K562 (cell line): ENCODE data around the gene TMEM132C. TPM values are rescaled to one million over a fixed set of nuclear protein-coding genes. Genes with fewer than 3 reads are reported as not detected.

ENCODE experiments used
- ATAC-seq: fragments of 200-7000 bp; cut with Tn5 transposase; 3 replicates; pipeline ENCODE4 v1.9.1; 2020; ENCODE audit warnings: moderate library complexity
- BruUV-seq: library from RNA; stranded (reverse); fragments of 400-500 nt; replicated peaks from 2 replicates; lab custom pipeline; 2021; lab: Mats Ljungman, UMichigan
- CTCF ChIA-PET: fragments of 300-600 bp; formaldehyde crosslinking; extraction: SDS; loops from one replicate; lab custom pipeline; 2021; ENCODE audit warnings: low intra/inter-chr PET ratio; lab: Yijun Ruan, JAX
- POLR2A ChIA-PET: fragments of 300-600, 350-650 bp; sonication (Branson Sonifier 250); formaldehyde crosslinking; extraction: SDS; loops from one replicate; lab custom pipeline; 2021; ENCODE audit warnings: antibody characterized with exemption, inconsistent platforms; lab: Yijun Ruan, JAX
- DNase-seq, 4 experiments: peaks; one replicate each; pipeline versions ENCODE4 v3.0.0 to v3.0.0-alpha.2; 2011 to 2018; ENCODE audit warnings: low spot score in 3 of 4, mixed read lengths in 3 of 4; ENCODE audit errors: extremely low read depth in 1 of 4
- FAIRE-seq: peaks from 2 replicates; lab custom pipeline; 2011; peaks lifted over from hg19 to GRCh38; lab: Jason Lieb, UNC
- H2AFZ ChIP-seq: 2 replicates; pipeline ENCODE4 v1.6.0; 2011; ENCODE audit warnings: low read depth, low read length, control low read depth, inconsistent platforms
- H3K27ac ChIP-seq: fragments of 200-600 bp; 3 replicates; pipeline ENCODE4 v1.8.0; 2011; ENCODE audit warnings: low read depth, mild to moderate bottlenecking, control low read depth, inconsistent platforms, low read length, moderate library complexity, mixed read lengths; ENCODE audit errors: extremely low read depth
- H3K27me3 ChIP-seq, 2 experiments: fragments of 300-600 bp in 1 of 2; 2 replicates in 1 of 2; 3 replicates in 1 of 2; pipeline versions ENCODE4 v1.6.0 to v1.8.0; 2011; ENCODE audit warnings: inconsistent platforms in 2 of 2, low read length in 2 of 2, mild to moderate bottlenecking in 1 of 2, mixed read lengths in 1 of 2, moderate library complexity in 1 of 2; ENCODE audit not compliant: control insufficient read depth in 2 of 2, insufficient read depth in 2 of 2
- H3K36me3 ChIP-seq: fragments of 300-600 bp; 3 replicates; pipeline ENCODE4 v1.8.0; 2011; ENCODE audit warnings: mild to moderate bottlenecking, low read length, inconsistent platforms; ENCODE audit not compliant: control insufficient read depth, insufficient read depth
- H3K4me1 ChIP-seq, 2 experiments: fragments of 200-600 bp in 1 of 2; replicated peaks in 1 of 2; 2 replicates in 1 of 2; 3 replicates in 1 of 2; pipeline versions ENCODE4 v1.5.1 to v1.8.0; 2011; ENCODE audit warnings: inconsistent platforms in 2 of 2, low read length in 2 of 2, mild to moderate bottlenecking in 1 of 2, mixed read lengths in 1 of 2, moderate library complexity in 1 of 2; ENCODE audit not compliant: control insufficient read depth in 2 of 2, insufficient read depth in 2 of 2
- H3K4me2 ChIP-seq: 2 replicates; pipeline ENCODE4 v1.6.1; 2011; ENCODE audit warnings: low read length, control low read depth, inconsistent platforms, mixed read lengths; ENCODE audit not compliant: insufficient read depth
- H3K4me3 ChIP-seq: fragments of 200-600 bp; sonication (generic), shearing (Covaris generic); 2 replicates; pipeline ENCODE4 v1.5.1; 2016; ENCODE audit warnings: control low read depth, inconsistent platforms
- H3K79me2 ChIP-seq: fragments of 200-600 bp; 3 replicates; pipeline ENCODE4 v1.8.0; 2011; ENCODE audit warnings: low read length, inconsistent platforms; ENCODE audit not compliant: control insufficient read depth, insufficient read depth
- H3K9ac ChIP-seq, 2 experiments: 2 replicates each; pipeline versions ENCODE4 v1.6.0 to v1.6.1; 2011; ENCODE audit warnings: low read depth in 2 of 2, low read length in 2 of 2, control low read depth in 1 of 2, inconsistent platforms in 1 of 2, mild to moderate bottlenecking in 1 of 2, mixed read lengths in 1 of 2; ENCODE audit not compliant: insufficient read depth in 1 of 2
- H3K9me1 ChIP-seq: one replicate; pipeline ENCODE4 v1.6.0; 2011; ENCODE audit warnings: inconsistent platforms, mild to moderate bottlenecking, low read length, moderate library complexity; ENCODE audit not compliant: control insufficient read depth, insufficient read depth
- H3K9me3 ChIP-seq: replicated peaks from 2 replicates; pipeline ENCODE4 v1.5.1; 2011; ENCODE audit warnings: low read depth, low read length, inconsistent platforms; ENCODE audit not compliant: control insufficient read depth, insufficient read depth
- H4K20me1 ChIP-seq: replicated peaks from 2 replicates; pipeline ENCODE4 v1.6.1; 2011; ENCODE audit warnings: low read length, inconsistent platforms, mixed read lengths; ENCODE audit not compliant: control insufficient read depth, insufficient read depth
- ILK ChIP-seq: fragments of 450-650 bp; IDR thresholded peaks from 2 replicates; pipeline ENCODE4 v1.6.1; 2016; ENCODE audit warnings: missing genetic modification characterization, low read depth, mild to moderate bottlenecking, missing compliant biosample characterization, moderate library complexity, borderline replicate concordance
- NFIC ChIP-seq: fragments of 450-650 bp; IDR thresholded peaks from 2 replicates; pipeline ENCODE4 v1.6.1; 2017; ENCODE audit warnings: mild to moderate bottlenecking, inconsistent platforms
- NFIX ChIP-seq: fragments of 250-450 bp; sonication (Bioruptor Pico); IDR thresholded peaks from 2 replicates; pipeline ENCODE4 v1.4.0; 2020; ENCODE audit warnings: low read depth, mild to moderate bottlenecking, moderate library complexity
- WGBS: fragments of 100-300 bp; shearing (Covaris generic); methylation state at CpG from one replicate; pipeline ENCODE4 v1.1.6; 2016; ENCODE audit warnings: low coverage, mixed read lengths; ENCODE audit not compliant: insufficient coverage; ENCODE audit errors: missing lambda C conversion rate; 5-methylcytosine and 5-hydroxymethylcytosine counted together
- in situ Hi-C: fragments of 300-500 bp; cut with MboI; formaldehyde crosslinking; loops from 4 replicates; pipeline ENCODE4 v1.15.0; 2018; ENCODE audit warnings: inconsistent platforms, mixed read lengths
- intact Hi-C: fragments of 100-400 bp; cut with micrococcal nuclease; formaldehyde crosslinking; loops from 2 replicates; pipeline ENCODE4 v1.14.2; 2022
- polyA plus RNA-seq, 8 experiments: library from polyadenylated mRNA; depleted of rRNA in 4 of 8; stranded (reverse) in 5 of 8; unstranded in 3 of 8; fragments of >200 nt; fragmentation: Nextera tagmentation in 2 of 8; fragmentation: Illumina TruSeq in 1 of 8; extraction: Ambion mirVana in 2 of 8; extraction: Trizol in 1 of 8; gene quantifications; 2 replicates each; pipeline versions ENCODE4 v1.2.1 to v1.2.3, GENCODE V29; 2011 to 2014; ENCODE audit warnings: inconsistent platforms in 1 of 8, missing spikeins in 1 of 8
- total RNA-seq, 7 experiments: library from RNA; depleted of rRNA in 6 of 7; stranded (reverse); fragments of >200 nt in 6 of 7; fragmentation: Illumina TruSeq in 2 of 7; extraction: Trizol in 2 of 7; gene quantifications; 2 replicates each; pipeline versions ENCODE4 v1.2.1 to v1.2.3, GENCODE V29; 2011 to 2021; ENCODE audit warnings: low replicate concordance in 1 of 7
- TF ChIP-seq, protein P1 (sequence below), 3 experiments: IDR thresholded peaks in 2 of 3; conservative IDR thresholded peaks in 1 of 3; 2 replicates each; pipeline ENCODE4 v1.5.1; 2011 to 2012; ENCODE audit warnings: low read length in 3 of 3, mild to moderate bottlenecking in 3 of 3, control low read depth in 2 of 3, improper control_type of control experiment in 1 of 3, inconsistent platforms in 1 of 3, low read depth in 1 of 3, mixed read lengths in 1 of 3, moderate library complexity in 1 of 3; ENCODE audit not compliant: insufficient read depth in 2 of 3
- TF ChIP-seq, protein P2 (sequence below): sonication (generic); formaldehyde crosslinking; IDR thresholded peaks from 2 replicates; pipeline ENCODE4 v1.8.1; 2023; ENCODE audit warnings: mild to moderate bottlenecking, missing genetic modification reagents
- TF ChIP-seq, protein P3 (sequence below): sonication (generic); formaldehyde crosslinking; IDR thresholded peaks from 2 replicates; pipeline ENCODE4 v1.8.0; 2023; ENCODE audit warnings: mild to moderate bottlenecking, missing genetic modification reagents
- TF ChIP-seq, protein P4 (sequence below): fragments of 200-800 bp; sonication (Bioruptor generic); IDR thresholded peaks from 2 replicates; pipeline ENCODE4 v1.6.1; 2017; ENCODE audit warnings: missing genetic modification characterization, missing compliant biosample characterization

Gene TMEM132C
- total and polyA plus RNA-seq, 9 of the 15 experiments (the other 6 are each of a cell fraction or from before 2014, with no cell fraction given), result not detected

DNA sequence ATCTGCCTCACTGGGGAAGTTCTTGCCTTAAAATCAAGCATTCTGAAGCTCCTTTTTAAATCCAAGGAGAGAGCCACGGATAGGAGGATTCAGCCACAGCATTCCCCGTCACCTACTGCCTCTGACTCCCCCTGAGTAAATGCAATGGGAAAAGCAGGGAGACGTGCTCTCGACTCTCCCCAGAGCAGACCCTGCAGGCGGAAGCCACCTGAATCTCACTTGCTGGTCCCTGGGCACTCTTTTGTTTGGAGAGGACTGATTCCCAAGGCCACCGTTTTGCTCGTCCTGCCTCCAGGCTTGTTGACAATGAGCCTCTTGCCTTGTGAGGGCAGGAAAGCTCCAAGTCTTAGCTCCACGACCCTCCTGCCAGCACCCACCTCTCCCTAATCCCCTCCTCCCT is 352.3 kb downstream of the TMEM132C start (continued):
- TF ChIP-seq, protein P1, sequence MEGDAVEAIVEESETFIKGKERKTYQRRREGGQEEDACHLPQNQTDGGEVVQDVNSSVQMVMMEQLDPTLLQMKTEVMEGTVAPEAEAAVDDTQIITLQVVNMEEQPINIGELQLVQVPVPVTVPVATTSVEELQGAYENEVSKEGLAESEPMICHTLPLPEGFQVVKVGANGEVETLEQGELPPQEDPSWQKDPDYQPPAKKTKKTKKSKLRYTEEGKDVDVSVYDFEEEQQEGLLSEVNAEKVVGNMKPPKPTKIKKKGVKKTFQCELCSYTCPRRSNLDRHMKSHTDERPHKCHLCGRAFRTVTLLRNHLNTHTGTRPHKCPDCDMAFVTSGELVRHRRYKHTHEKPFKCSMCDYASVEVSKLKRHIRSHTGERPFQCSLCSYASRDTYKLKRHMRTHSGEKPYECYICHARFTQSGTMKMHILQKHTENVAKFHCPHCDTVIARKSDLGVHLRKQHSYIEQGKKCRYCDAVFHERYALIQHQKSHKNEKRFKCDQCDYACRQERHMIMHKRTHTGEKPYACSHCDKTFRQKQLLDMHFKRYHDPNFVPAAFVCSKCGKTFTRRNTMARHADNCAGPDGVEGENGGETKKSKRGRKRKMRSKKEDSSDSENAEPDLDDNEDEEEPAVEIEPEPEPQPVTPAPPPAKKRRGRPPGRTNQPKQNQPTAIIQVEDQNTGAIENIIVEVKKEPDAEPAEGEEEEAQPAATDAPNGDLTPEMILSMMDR (IDR thresholded peaks at IDR 0.05 in 2 of 3, conservative IDR thresholded peaks at IDR 0.05 in 1 of 3; ENCODE audit: insufficient read depth in 2 of 3, low read depth in 1 of 3, low read length in 3 of 3), result no peak
- TF ChIP-seq, protein P2, sequence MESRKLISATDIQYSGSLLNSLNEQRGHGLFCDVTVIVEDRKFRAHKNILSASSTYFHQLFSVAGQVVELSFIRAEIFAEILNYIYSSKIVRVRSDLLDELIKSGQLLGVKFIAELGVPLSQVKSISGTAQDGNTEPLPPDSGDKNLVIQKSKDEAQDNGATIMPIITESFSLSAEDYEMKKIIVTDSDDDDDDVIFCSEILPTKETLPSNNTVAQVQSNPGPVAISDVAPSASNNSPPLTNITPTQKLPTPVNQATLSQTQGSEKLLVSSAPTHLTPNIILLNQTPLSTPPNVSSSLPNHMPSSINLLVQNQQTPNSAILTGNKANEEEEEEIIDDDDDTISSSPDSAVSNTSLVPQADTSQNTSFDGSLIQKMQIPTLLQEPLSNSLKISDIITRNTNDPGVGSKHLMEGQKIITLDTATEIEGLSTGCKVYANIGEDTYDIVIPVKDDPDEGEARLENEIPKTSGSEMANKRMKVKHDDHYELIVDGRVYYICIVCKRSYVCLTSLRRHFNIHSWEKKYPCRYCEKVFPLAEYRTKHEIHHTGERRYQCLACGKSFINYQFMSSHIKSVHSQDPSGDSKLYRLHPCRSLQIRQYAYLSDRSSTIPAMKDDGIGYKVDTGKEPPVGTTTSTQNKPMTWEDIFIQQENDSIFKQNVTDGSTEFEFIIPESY (CRISPR knock-in tag), result no peak
- no peak for TF ChIP-seq ILK (tag)

DNA sequence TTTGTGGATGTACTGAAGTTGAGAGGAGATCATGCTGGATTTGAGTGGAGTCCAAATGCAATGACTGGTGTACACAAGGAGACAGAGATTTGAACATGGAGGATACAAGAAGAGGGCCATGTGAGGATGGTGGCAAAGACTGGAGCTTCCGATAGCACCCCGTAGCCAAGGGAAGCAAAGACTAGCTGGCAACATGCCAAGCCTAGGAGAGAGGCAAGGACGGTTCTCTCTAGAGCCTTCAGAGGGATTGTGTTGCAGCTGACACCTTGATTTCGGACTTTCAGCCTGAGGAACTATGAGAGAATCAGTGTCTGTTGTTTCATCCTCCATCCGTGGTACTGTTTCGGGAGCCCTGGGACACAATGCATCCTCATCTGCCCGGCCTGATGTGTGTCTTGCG is 354.3 kb downstream of the TMEM132C start:
- in situ Hi-C loops, result no loop called here
- Histone ChIP-seq H3K4me1 (no peaks in the 10 kb centered on the region), H3K27me3 (no peaks in the 10 kb centered on the region), H3K9ac (no peak overlapping the region), H3K4me2 (no peak overlapping the region), H3K36me3 (no peaks in the 10 kb centered on the region), H3K27ac (no peak overlapping the region), H3K79me2 (no peaks in the 10 kb centered on the region), H2AFZ (no peak overlapping the region), H3K9me1 (no peaks in the 10 kb centered on the region), H4K20me1 (no peaks in the 10 kb centered on the region), H3K9me3 (no peaks in the 10 kb centered on the region), H3K4me3 (no peak overlapping the region)
- no peak for FAIRE-seq
- BruUV-seq, result no TSS peak
- WGBS, result 1% methylated on average over 7 of the region's 8 CpGs
- POLR2A ChIA-PET, result no interaction called here
- TF ChIP-seq, protein P3, sequence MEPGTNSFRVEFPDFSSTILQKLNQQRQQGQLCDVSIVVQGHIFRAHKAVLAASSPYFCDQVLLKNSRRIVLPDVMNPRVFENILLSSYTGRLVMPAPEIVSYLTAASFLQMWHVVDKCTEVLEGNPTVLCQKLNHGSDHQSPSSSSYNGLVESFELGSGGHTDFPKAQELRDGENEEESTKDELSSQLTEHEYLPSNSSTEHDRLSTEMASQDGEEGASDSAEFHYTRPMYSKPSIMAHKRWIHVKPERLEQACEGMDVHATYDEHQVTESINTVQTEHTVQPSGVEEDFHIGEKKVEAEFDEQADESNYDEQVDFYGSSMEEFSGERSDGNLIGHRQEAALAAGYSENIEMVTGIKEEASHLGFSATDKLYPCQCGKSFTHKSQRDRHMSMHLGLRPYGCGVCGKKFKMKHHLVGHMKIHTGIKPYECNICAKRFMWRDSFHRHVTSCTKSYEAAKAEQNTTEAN (CRISPR knock-in tag), result no peak
- TF ChIP-seq, protein P4, sequence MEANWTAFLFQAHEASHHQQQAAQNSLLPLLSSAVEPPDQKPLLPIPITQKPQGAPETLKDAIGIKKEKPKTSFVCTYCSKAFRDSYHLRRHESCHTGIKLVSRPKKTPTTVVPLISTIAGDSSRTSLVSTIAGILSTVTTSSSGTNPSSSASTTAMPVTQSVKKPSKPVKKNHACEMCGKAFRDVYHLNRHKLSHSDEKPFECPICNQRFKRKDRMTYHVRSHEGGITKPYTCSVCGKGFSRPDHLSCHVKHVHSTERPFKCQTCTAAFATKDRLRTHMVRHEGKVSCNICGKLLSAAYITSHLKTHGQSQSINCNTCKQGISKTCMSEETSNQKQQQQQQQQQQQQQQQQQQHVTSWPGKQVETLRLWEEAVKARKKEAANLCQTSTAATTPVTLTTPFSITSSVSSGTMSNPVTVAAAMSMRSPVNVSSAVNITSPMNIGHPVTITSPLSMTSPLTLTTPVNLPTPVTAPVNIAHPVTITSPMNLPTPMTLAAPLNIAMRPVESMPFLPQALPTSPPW (CRISPR knock-in tag), result no peak
- TF ChIP-seq NFIC (peak; percentile 91), NFIX (CRISPR knock-in tag) (peak; percentile 71)
- no peak for ATAC-seq
- peak in 1 of 4 experiments; percentile 2 for DNase-seq
- CTCF ChIA-PET, result no interaction called here
- intact Hi-C loops, result no loop called here
